HepG2 (cell line): ENCODE measurements around the gene RBBP8NL. TPM values are rescaled to one million over a fixed set of nuclear protein-coding genes. Genes with fewer than 3 reads are reported as not detected.
A peak's percentile ranks its signal among the peaks of the same experiment; 100 is the strongest.

ENCODE experiments used
- AKNA ChIP-seq: sonication (generic); formaldehyde crosslinking; IDR thresholded peaks from 2 replicates; pipeline ENCODE4 v1.4.0; 2020; ENCODE audit warnings: missing genetic modification reagents, borderline replicate concordance
- ARHGAP35 ChIP-seq: sonication (generic); formaldehyde crosslinking; IDR thresholded peaks from 2 replicates; pipeline ENCODE4 v1.9.0; 2022; ENCODE audit warnings: mild to moderate bottlenecking, inconsistent platforms, moderate library complexity, missing genetic modification reagents, borderline replicate concordance
- ATF7-NPFF ChIP-seq: sonication (generic); formaldehyde crosslinking; IDR thresholded peaks from 2 replicates; pipeline ENCODE4 v1.8.1; 2023; ENCODE audit warnings: mild to moderate bottlenecking, low read depth, missing genetic modification reagents, moderate library complexity
- CHCHD3 ChIP-seq: sonication (generic); formaldehyde crosslinking; IDR thresholded peaks from 2 replicates; pipeline ENCODE4 v1.8.0; 2022; ENCODE audit warnings: mild to moderate bottlenecking, missing genetic modification reagents, moderate library complexity
- GTF2F1 ChIP-seq: fragments of 150-350 bp; IDR thresholded peaks from 2 replicates; pipeline ENCODE4 v1.6.1; 2014; ENCODE audit warnings: low read length
- MAF1 ChIP-seq: sonication (generic); formaldehyde crosslinking; IDR thresholded peaks from 2 replicates; pipeline ENCODE4 v1.5.0; 2020; ENCODE audit warnings: missing genetic modification reagents, borderline replicate concordance
- NCOA5 ChIP-seq: sonication (generic); formaldehyde crosslinking; IDR thresholded peaks from 2 replicates; pipeline ENCODE4 v1.4.0; 2020; ENCODE audit warnings: missing genetic modification reagents
- PHB2 ChIP-seq: fragments of 450-650 bp; IDR thresholded peaks from 2 replicates; pipeline ENCODE4 v1.6.1; 2018; ENCODE audit not compliant: partially characterized antibody
- PITX1 ChIP-seq: sonication (generic); formaldehyde crosslinking; IDR thresholded peaks from 2 replicates; pipeline ENCODE4 v1.5.1; 2020; ENCODE audit warnings: mild to moderate bottlenecking, missing genetic modification reagents
- SMAD1 ChIP-seq: sonication (generic); formaldehyde crosslinking; IDR thresholded peaks from 2 replicates; pipeline ENCODE4 v1.4.0; 2020; ENCODE audit warnings: missing genetic modification reagents, low read depth, mild to moderate bottlenecking, borderline replicate concordance
- TFDP1 ChIP-seq: IDR thresholded peaks from 2 replicates; pipeline ENCODE4 v1.6.1; 2016; ENCODE audit warnings: missing compliant biosample characterization, missing genetic modification reagents, borderline replicate concordance
- ZC3H13 ChIP-seq: sonication (generic); formaldehyde crosslinking; IDR thresholded peaks from 2 replicates; pipeline ENCODE4 v1.8.1; 2023; ENCODE audit warnings: mild to moderate bottlenecking, missing genetic modification reagents, moderate library complexity
- ZNF367 ChIP-seq: sonication (generic); formaldehyde crosslinking; IDR thresholded peaks from 2 replicates; pipeline ENCODE4 v1.4.0; 2020; ENCODE audit warnings: missing genetic modification reagents, borderline replicate concordance
- ZNF496 ChIP-seq: sonication (generic); formaldehyde crosslinking; IDR thresholded peaks from 2 replicates; pipeline ENCODE4 v1.8.1; 2023; ENCODE audit warnings: mild to moderate bottlenecking, moderate library complexity, missing genetic modification reagents; ENCODE audit not compliant: insufficient replicate concordance
- ZNF510 ChIP-seq: sonication (generic); formaldehyde crosslinking; IDR thresholded peaks from 2 replicates; pipeline ENCODE4 v1.4.0; 2020; ENCODE audit warnings: low read depth, mild to moderate bottlenecking, missing genetic modification reagents
- ZNF580 ChIP-seq: IDR thresholded peaks from 2 replicates; pipeline ENCODE4 v1.6.1; 2016; ENCODE audit warnings: low read depth, borderline replicate concordance
- ZSCAN22 ChIP-seq: sonication (generic); formaldehyde crosslinking; IDR thresholded peaks from 2 replicates; pipeline ENCODE4 v1.4.0; 2020; ENCODE audit warnings: mild to moderate bottlenecking, missing genetic modification reagents
- polyA plus RNA-seq, 8 experiments: library from polyadenylated mRNA; depleted of rRNA in 3 of 8; stranded (reverse) in 7 of 8; unstranded in 1 of 8; fragments of >200 nt; fragmentation: Illumina TruSeq in 4 of 8; extraction: Trizol in 4 of 8; gene quantifications; 2 replicates each; pipeline versions ENCODE4 v1.2.1 to v1.2.3, GENCODE V29; 2011 to 2016; ENCODE audit warnings: low read depth in 4 of 8, missing spikeins in 1 of 8, mixed read lengths in 1 of 8; ENCODE audit not compliant: insufficient read depth in 1 of 8
- total RNA-seq, 5 experiments: library from RNA; depleted of rRNA; stranded (reverse); fragments of >200 nt; fragmentation: Illumina TruSeq; extraction: Trizol; gene quantifications; 2 replicates each; pipeline ENCODE4 v1.2.3, GENCODE V29; 2016; ENCODE audit warnings: low read depth in 1 of 5
- TF ChIP-seq, protein P1 (sequence below), 2 experiments: IDR thresholded peaks; 2 replicates each; pipeline ENCODE4 v1.6.1; 2011 to 2012; ENCODE audit warnings: low read length in 2 of 2, borderline replicate concordance in 1 of 2, low read depth in 1 of 2, mild to moderate bottlenecking in 1 of 2, moderate library complexity in 1 of 2

The RBBP8NL gene
- total and polyA plus RNA-seq, 2 of the 13 experiments (the other 11 are each of a cell fraction or from before 2014, with no cell fraction given), result 0.69 to 0.86 TPM

DNA sequence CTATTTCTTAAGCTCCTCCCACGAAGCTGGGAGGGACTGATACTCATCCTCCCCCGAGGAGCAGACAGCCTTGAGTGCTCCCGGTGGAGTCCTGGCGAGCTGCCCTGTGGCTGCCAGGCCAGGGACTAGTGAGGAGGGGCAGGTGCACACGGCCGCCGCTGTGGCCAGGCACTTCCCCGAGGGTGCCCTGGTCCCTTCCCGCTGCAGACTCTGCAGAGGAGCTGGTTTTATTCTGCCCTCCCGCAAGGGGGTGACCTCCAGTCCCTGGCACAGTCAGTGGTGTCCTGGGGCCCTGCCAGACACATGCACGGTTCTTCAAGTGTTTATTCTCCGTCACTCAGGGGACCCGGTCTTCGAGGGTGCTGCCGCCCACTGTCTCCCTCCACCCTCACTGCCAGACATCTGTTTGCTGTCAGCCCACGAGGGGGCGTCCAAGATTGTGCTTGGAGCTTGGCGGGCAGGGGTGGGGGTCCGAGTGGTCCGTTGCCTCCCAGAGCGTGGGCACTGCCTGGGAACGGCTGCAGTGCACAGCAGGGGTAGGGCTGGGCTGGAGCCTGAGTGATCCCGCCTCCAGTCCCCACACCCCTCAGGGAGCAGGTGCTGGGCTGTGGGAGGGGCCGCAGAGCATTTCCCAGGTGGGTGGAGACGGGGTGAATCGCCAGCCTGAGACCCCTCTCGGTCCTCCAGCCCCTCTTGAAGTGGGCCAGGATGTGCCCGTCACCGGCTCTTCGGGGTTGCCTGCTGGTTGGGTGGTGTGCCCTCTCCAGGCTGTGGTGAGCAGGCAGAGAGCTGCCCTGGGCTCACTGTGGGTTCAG, 17.2 kb downstream of the RBBP8NL start (continued):
- 0 out of 2 replicates have a peak, but pooled peaks have one; percentile 1 for TF ChIP-seq PITX1 (CRISPR knock-in tag)
- TF ChIP-seq, protein P1, sequence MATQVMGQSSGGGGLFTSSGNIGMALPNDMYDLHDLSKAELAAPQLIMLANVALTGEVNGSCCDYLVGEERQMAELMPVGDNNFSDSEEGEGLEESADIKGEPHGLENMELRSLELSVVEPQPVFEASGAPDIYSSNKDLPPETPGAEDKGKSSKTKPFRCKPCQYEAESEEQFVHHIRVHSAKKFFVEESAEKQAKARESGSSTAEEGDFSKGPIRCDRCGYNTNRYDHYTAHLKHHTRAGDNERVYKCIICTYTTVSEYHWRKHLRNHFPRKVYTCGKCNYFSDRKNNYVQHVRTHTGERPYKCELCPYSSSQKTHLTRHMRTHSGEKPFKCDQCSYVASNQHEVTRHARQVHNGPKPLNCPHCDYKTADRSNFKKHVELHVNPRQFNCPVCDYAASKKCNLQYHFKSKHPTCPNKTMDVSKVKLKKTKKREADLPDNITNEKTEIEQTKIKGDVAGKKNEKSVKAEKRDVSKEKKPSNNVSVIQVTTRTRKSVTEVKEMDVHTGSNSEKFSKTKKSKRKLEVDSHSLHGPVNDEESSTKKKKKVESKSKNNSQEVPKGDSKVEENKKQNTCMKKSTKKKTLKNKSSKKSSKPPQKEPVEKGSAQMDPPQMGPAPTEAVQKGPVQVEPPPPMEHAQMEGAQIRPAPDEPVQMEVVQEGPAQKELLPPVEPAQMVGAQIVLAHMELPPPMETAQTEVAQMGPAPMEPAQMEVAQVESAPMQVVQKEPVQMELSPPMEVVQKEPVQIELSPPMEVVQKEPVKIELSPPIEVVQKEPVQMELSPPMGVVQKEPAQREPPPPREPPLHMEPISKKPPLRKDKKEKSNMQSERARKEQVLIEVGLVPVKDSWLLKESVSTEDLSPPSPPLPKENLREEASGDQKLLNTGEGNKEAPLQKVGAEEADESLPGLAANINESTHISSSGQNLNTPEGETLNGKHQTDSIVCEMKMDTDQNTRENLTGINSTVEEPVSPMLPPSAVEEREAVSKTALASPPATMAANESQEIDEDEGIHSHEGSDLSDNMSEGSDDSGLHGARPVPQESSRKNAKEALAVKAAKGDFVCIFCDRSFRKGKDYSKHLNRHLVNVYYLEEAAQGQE (IDR thresholded peaks at IDR 0.05; ENCODE audit: borderline replicate concordance in 1 of 2, low read depth in 1 of 2, low read length in 2 of 2), result no peak
- no peak for TF ChIP-seq TFDP1 (CRISPR knock-in tag)
- no peak for TF ChIP-seq ZNF496 (CRISPR knock-in tag)
- TF ChIP-seq ZNF510 (CRISPR knock-in tag), result 0 out of 2 replicates have a peak, but pooled peaks have one; percentile 72
- no peak; the same call in 1 of the 2 replicates for TF ChIP-seq ATF7-NPFF (CRISPR knock-in tag)
- TF ChIP-seq NCOA5 (CRISPR knock-in tag), result no peak
- TF ChIP-seq ZSCAN22 (CRISPR knock-in tag), result no peak
- no peak for TF ChIP-seq PHB2
- TF ChIP-seq AKNA (CRISPR knock-in tag), result no peak
- TF ChIP-seq ZNF367 (CRISPR knock-in tag), result no peak
- TF ChIP-seq CHCHD3 (CRISPR knock-in tag), result 0 out of 2 replicates have a peak, but pooled peaks have one; percentile 20
- TF ChIP-seq MAF1 (CRISPR knock-in tag), result 0 out of 2 replicates have a peak, but pooled peaks have one; percentile 22
- no peak for TF ChIP-seq ZC3H13
- peak; percentile 93; the same call in 1 of the 2 replicates for TF ChIP-seq SMAD1 (CRISPR knock-in tag)
- TF ChIP-seq ARHGAP35, result no peak
- no peak for TF ChIP-seq GTF2F1
- peak; percentile 51; the same call in 1 of the 2 replicates for TF ChIP-seq ZNF580
